Karpas-422 (cell line): ENCODE data around the gene MYO9B. TPM values are rescaled to one million over a fixed set of nuclear protein-coding genes. Genes with fewer than 3 reads are reported as not detected.
A peak's percentile ranks its signal among the peaks of the same experiment; 100 is the strongest.

Experiments used
- DNase-seq: peaks from one replicate; pipeline ENCODE4 v3.0.0-alpha.2; 2015
- H2AFZ ChIP-seq: fragments of 200-600 bp; sonication (generic); 2 replicates; pipeline ENCODE4 v1.6.1; 2014; ENCODE audit warnings: antibody characterized with exemption, low read length, mixed read lengths
- H3K27ac ChIP-seq: fragments of 200-600 bp; sonication (generic); 2 replicates; pipeline ENCODE4 v1.5.1; 2014; ENCODE audit warnings: mild to moderate bottlenecking, low read length, moderate library complexity
- H3K27me3 ChIP-seq: fragments of 200-600 bp; sonication (generic); 2 replicates; pipeline ENCODE4 v1.6.1; 2014; ENCODE audit warnings: low read length, mixed read lengths
- H3K36me3 ChIP-seq: fragments of 200-600 bp; sonication (generic); 2 replicates; pipeline ENCODE4 v1.6.1; 2014; ENCODE audit warnings: low read length, mixed read lengths; ENCODE audit not compliant: insufficient read depth
- H3K4me1 ChIP-seq: fragments of 200-600 bp; sonication (generic); 2 replicates; pipeline ENCODE4 v1.6.1; 2014; ENCODE audit warnings: mild to moderate bottlenecking, low read length, mixed read lengths
- H3K4me2 ChIP-seq: fragments of 200-600 bp; sonication (generic); 2 replicates; pipeline ENCODE4 v1.6.1; 2014; ENCODE audit warnings: low read length, low read depth, mild to moderate bottlenecking; ENCODE audit not compliant: poor library complexity, severe bottlenecking
- H3K4me3 ChIP-seq: fragments of 200-600 bp; sonication (generic); 2 replicates; pipeline ENCODE4 v1.5.1; 2014; ENCODE audit warnings: mild to moderate bottlenecking, antibody characterized with exemption, low read length, mixed read lengths
- H3K79me2 ChIP-seq: fragments of 200-600 bp; sonication (generic); 2 replicates; pipeline ENCODE4 v1.6.1; 2014; ENCODE audit warnings: mild to moderate bottlenecking, low read length, mixed read lengths
- H3K9ac ChIP-seq: fragments of 200-600 bp; sonication (generic); 2 replicates; pipeline ENCODE4 v1.6.0; 2014; ENCODE audit warnings: low read length
- H3K9me2 ChIP-seq: fragments of 200-600 bp; sonication (generic), shearing (Covaris generic); replicated peaks from 2 replicates; pipeline ENCODE4 v1.6.0; 2014; ENCODE audit warnings: mild to moderate bottlenecking, low read length, moderate library complexity; ENCODE audit not compliant: insufficient read depth
- H3K9me3 ChIP-seq: fragments of 300-700, 200-600 bp; sonication (generic); 2 replicates; pipeline ENCODE4 v1.6.1; 2014; ENCODE audit warnings: low read length, mixed read lengths
- H4K20me1 ChIP-seq: fragments of 200-600 bp; sonication (generic); 2 replicates; pipeline ENCODE4 v1.6.1; 2014; ENCODE audit warnings: mild to moderate bottlenecking, antibody characterized with exemption, low read length, low read depth; ENCODE audit not compliant: insufficient read depth
- total RNA-seq: library from RNA; depleted of rRNA; stranded (reverse); fragments of >200 nt; shearing (Covaris generic); gene quantifications from 2 replicates; pipeline ENCODE4 v1.2.3, GENCODE V29; 2014; ENCODE audit warnings: low replicate concordance

MYO9B gene
- total RNA-seq, 1 experiment from 2014 or later: 80.1 TPM

DNA sequence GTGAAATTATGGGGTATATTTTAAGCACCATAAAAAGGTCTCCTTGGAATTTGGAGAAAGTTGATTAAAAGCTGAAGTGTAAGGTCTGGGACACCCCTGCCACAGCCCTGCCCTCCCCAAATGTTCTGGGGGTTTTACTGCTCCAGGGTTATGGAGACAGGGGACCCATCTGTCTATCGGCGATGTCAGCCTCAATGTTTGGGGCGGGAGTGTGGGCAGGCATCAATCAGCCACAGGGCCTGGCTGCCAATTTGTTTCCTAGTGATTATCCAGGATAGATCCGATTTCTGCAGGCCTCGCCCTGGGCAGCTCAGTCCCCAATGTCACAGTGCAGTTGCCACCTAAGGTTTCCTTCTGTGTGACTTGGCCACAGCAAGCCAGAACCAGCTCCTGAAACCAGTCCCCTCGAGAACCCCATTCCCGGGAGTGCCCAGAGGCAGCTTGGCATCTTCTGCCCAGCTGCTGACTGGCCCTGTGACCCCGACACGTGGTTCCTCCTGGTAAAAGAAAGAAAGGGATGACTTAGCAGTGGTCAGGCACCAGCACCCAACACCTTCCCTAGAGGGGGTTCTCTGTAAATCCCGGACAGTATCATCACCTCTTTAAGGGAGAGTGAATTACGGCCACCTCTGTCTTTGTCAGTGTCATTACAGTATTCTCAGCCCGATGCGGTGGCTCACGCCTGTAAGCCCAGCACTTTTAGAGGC is 41.6 kb downstream of the MYO9B start:
- peak overlapping the region; percentile 18; the same call in 1 of the 2 replicates for H3K9ac ChIP-seq

DNA sequence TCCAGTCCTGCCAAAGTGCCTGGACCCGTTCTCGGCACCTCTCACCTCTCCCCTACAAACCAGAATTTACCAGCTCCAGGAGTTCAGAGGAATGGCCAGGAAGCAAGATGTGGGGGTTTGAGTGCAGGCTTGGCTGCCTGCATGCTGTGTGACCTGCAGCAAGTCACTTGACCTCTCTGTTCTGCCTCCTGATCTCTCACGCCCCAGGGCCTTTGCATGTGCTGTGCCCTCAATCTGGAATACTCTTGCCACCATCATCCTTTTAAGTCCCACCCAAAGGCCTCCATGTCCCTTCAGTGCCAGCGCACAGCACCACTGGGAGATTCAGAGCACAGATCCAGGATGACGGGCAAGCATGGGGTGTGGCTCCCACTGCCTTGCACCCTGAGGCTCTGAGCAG is 43.4 kb downstream of the MYO9B start:
- no peak overlapping the region for H3K9ac ChIP-seq
- H3K9me3 ChIP-seq: no peaks in the 10 kb centered on the region
- H3K36me3 ChIP-seq: 0 out of 2 replicates have a peak, but pooled peaks cover 6% of the 10 kb centered on the region
- no peak overlapping the region for H3K4me2 ChIP-seq
- H3K27ac ChIP-seq: no peak overlapping the region
- peaks cover 52% of the 10 kb centered on the region for H3K4me1 ChIP-seq
- H2AFZ ChIP-seq: no peak overlapping the region
- H3K9me2 ChIP-seq: no peaks in the 10 kb centered on the region
- no peak for DNase-seq
- H4K20me1 ChIP-seq: no peaks in the 10 kb centered on the region
- H3K79me2 ChIP-seq: peaks cover 66% of the 10 kb centered on the region
- no peaks in the 10 kb centered on the region for H3K27me3 ChIP-seq
- no peak overlapping the region for H3K4me3 ChIP-seq

More for the DNA sequence above, 41.6 kb downstream of the MYO9B start:
- Histone ChIP-seq H3K4me1 (peaks cover 42% of the 10 kb centered on the region), H4K20me1 (no peaks in the 10 kb centered on the region), H3K79me2 (peaks cover 66% of the 10 kb centered on the region), H3K27me3 (no peaks in the 10 kb centered on the region), H3K9me2 (no peaks in the 10 kb centered on the region), H3K36me3 (0 out of 2 replicates have a peak, but pooled peaks cover 6% of the 10 kb centered on the region), H3K27ac (peak overlapping the region; percentile 74), H3K9me3 (no peaks in the 10 kb centered on the region), H2AFZ (no peak overlapping the region), H3K4me2 (no peak overlapping the region), H3K4me3 (no peak overlapping the region)
- DNase-seq: no peak

DNA sequence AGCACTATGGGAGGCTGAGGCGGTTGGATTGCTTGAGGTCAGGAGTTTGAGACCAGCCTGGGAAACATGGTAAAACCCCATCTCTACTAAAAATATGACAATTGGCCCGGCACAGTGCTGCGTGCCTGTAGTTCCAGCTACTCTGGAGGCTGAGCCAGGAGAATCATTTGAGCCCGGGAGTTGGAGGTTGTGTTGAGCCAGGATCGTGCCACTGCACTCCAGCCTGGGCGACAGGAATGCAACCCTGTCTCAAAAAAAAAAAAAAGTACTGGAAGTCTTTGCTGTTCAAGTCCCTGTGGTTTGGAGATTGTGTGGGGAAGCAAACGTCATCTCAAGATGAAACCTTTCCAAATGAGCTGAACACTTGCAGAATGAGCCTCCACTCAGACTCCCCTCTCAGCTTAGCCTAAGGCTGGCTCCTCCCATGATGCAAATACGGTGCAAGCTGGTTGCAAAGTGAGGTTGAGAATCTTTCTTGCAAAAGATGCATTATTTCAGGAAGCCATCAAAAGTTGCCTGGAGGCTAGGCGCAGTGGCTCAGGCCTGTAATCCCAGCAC is 46.2 kb downstream of the MYO9B start:
- peaks cover 46% of the 10 kb centered on the region for H3K79me2 ChIP-seq
- peak overlapping the region; percentile 34; the same call in 1 of the 2 replicates for H3K9ac ChIP-seq
- H2AFZ ChIP-seq: no peak overlapping the region
- H3K36me3 ChIP-seq: 0 out of 2 replicates have a peak, but pooled peaks cover 6% of the 10 kb centered on the region
- peak overlapping the region; percentile 25; the same call in 1 of the 2 replicates for H3K4me3 ChIP-seq
- H3K9me2 ChIP-seq: no peaks in the 10 kb centered on the region
- peaks cover 55% of the 10 kb centered on the region for H3K4me1 ChIP-seq
- peak overlapping the region; percentile 85 for H3K27ac ChIP-seq
- no peaks in the 10 kb centered on the region for H3K9me3 ChIP-seq
- peak; percentile 79 for DNase-seq
- peak overlapping the region; percentile 45 for H3K4me2 ChIP-seq
- H3K27me3 ChIP-seq: no peaks in the 10 kb centered on the region
- H4K20me1 ChIP-seq: no peaks in the 10 kb centered on the region

DNA sequence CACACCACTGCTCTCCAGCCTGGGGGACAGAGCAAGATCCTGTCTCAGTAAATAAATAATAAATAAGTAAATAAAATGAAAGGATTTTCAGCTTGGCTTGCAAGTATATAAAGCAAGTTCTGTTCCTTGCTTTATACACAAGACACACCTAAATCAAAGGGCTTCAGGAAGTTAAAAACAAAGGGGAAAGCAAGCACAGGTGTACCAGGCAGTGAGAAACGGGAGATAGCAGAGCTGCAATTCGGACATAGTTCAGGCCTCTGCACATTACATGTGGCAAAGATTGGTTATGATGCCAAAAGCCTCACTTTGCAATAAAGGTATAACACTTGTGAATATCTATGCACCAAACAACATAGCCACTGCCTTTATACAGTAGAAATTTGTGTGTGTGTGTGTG is 47.5 kb downstream of the MYO9B start:
- H4K20me1 ChIP-seq: no peaks in the 10 kb centered on the region
- no peaks in the 10 kb centered on the region for H3K27me3 ChIP-seq
- H3K4me3 ChIP-seq: no peak overlapping the region
- DNase-seq: no peak
- no peaks in the 10 kb centered on the region for H3K9me2 ChIP-seq
- no peak overlapping the region for H2AFZ ChIP-seq
- H3K79me2 ChIP-seq: peaks cover 47% of the 10 kb centered on the region
- no peak overlapping the region for H3K9ac ChIP-seq
- 0 out of 2 replicates have a peak, but pooled peaks cover 6% of the 10 kb centered on the region for H3K36me3 ChIP-seq
- peaks cover 52% of the 10 kb centered on the region for H3K4me1 ChIP-seq
- H3K4me2 ChIP-seq: no peak overlapping the region
- peak overlapping the region; percentile 85 for H3K27ac ChIP-seq
- no peaks in the 10 kb centered on the region for H3K9me3 ChIP-seq

- H3K9me2 ChIP-seq: no peaks in the 10 kb centered on the region
- H3K36me3 ChIP-seq: 0 out of 2 replicates have a peak, but pooled peaks cover 2% of the 10 kb centered on the region
- H2AFZ ChIP-seq: no peak overlapping the region
- no peaks in the 10 kb centered on the region for H3K27me3 ChIP-seq
- H3K4me3 ChIP-seq: no peak overlapping the region
- peaks cover 52% of the 10 kb centered on the region for H3K4me1 ChIP-seq
- no peaks in the 10 kb centered on the region for H3K9me3 ChIP-seq
- H4K20me1 ChIP-seq: no peaks in the 10 kb centered on the region
- no peak overlapping the region for H3K9ac ChIP-seq
- H3K4me2 ChIP-seq: no peak overlapping the region
- peaks cover 49% of the 10 kb centered on the region for H3K79me2 ChIP-seq
- no peak for DNase-seq
- H3K27ac ChIP-seq: peak overlapping the region; percentile 95
Observed at GRCh38 chr19:17124025-17124424, 48.4 kb downstream of the MYO9B start.

GRCh38 chr19:17125062-17125727 is 49.6 kb downstream of the MYO9B start:
- Histone ChIP-seq H4K20me1 (no peaks in the 10 kb centered on the region), H3K9me3 (no peaks in the 10 kb centered on the region), H3K4me3 (peak overlapping the region; percentile 48), H3K79me2 (peaks cover 52% of the 10 kb centered on the region), H3K4me1 (peaks cover 52% of the 10 kb centered on the region), H3K9ac (peak overlapping the region; percentile 73), H3K27me3 (no peaks in the 10 kb centered on the region), H3K27ac (peak overlapping the region; percentile 95), H3K9me2 (no peaks in the 10 kb centered on the region), H3K4me2 (peak overlapping the region; percentile 72), H3K36me3 (no peaks in the 10 kb centered on the region), H2AFZ (no peak overlapping the region; the same call in 1 of the 2 replicates)
- DNase-seq: no peak

DNA sequence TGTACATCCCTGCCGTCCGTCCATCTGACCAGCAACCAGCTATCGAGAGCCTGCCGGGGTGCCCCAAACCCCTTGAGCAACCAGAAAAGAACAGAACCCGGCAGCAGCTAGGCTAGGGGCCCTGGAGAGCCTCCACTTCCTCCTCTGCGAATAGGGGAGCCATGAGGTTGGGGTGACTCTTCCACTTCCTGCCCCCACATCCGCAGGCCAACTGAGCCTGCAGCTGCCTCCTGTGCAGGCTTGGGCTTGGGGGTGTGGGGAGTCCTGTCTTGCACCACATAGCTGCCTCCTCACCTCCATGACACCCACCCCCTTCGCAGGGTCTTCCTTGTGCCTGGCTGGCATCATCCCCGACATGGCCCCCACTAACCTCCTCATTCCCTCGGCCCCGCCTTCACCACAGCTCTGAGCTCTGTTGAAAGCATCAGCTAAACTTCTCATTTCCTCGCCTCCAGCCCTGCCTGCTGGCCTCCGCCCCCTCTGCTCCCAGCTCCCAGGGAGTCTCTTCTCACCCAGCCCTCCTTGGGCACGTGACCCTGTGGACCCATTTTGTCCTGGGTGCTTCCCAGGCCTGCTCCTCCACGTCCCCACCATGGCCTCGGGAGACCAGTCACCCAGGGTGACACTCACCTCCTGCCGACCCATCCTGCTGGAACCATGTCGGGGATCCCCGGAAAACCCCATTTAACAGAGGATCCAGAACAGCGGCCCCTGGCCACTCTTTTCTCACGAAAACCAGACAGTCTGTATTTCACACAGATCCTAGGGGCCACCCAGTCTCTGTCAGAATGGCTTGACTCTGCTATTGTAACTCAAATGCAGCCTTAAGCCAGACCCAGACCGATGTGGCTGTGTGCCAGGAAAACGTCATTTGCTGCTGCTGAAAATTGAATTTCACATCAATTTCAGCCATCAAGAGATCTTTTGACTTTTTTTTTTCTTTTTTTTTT is 50.4 kb downstream of the MYO9B start:
- H3K27ac ChIP-seq: peak overlapping the region; percentile 95
- H3K36me3 ChIP-seq: no peaks in the 10 kb centered on the region
- H3K9me2 ChIP-seq: no peaks in the 10 kb centered on the region
- no peaks in the 10 kb centered on the region for H3K27me3 ChIP-seq
- H3K4me1 ChIP-seq: peaks cover 52% of the 10 kb centered on the region
- peak overlapping the region; percentile 48 for H3K4me3 ChIP-seq
- H2AFZ ChIP-seq: no peak overlapping the region; the same call in 1 of the 2 replicates
- peaks cover 55% of the 10 kb centered on the region for H3K79me2 ChIP-seq
- DNase-seq: peak; percentile 93
- H4K20me1 ChIP-seq: no peaks in the 10 kb centered on the region
- no peaks in the 10 kb centered on the region for H3K9me3 ChIP-seq
- peak overlapping the region; percentile 73 for H3K9ac ChIP-seq
- H3K4me2 ChIP-seq: peak overlapping the region; percentile 72
